Smooth muscle cell (in vitro differentiated cells): ENCODE measurements around the gene EMCN. TPM values are rescaled to one million over a fixed set of nuclear protein-coding genes. Genes with fewer than 3 reads are reported as not detected.

Experiments
- DNase-seq: peaks from one replicate; lab custom pipeline; 2025; ENCODE audit not compliant: unreplicated experiment; lab: John Stamatoyannopoulos, UW
- H2AFZ ChIP-seq: fragments of 200-600 bp; sonication (generic); 2 replicates; pipeline ENCODE4 v1.6.0; 2016; ENCODE audit warnings: antibody characterized with exemption, low read depth, mild to moderate bottlenecking
- H3F3A ChIP-seq: fragments of 200-600 bp; sonication (generic); 2 replicates; pipeline ENCODE4 v1.6.0; 2017; ENCODE audit warnings: antibody characterized with exemption, low read depth
- H3K27ac ChIP-seq: fragments of 200-600 bp; sonication (generic); 2 replicates; pipeline ENCODE4 v1.5.1; 2016; ENCODE audit warnings: low read depth, mild to moderate bottlenecking
- H3K27me3 ChIP-seq: fragments of 200-600 bp; sonication (generic); 2 replicates; pipeline ENCODE4 v1.6.1; 2016; ENCODE audit warnings: low read depth, mild to moderate bottlenecking
- H3K36me3 ChIP-seq: fragments of 200-600 bp; sonication (generic); 2 replicates; pipeline ENCODE4 v1.5.1; 2016; ENCODE audit warnings: low read depth
- H3K4me1 ChIP-seq: fragments of 200-600 bp; sonication (generic); 2 replicates; pipeline ENCODE4 v1.5.1; 2016; ENCODE audit warnings: low read depth
- H3K4me2 ChIP-seq: fragments of 200-600 bp; sonication (generic); 2 replicates; pipeline ENCODE4 v1.6.0; 2016; ENCODE audit warnings: mild to moderate bottlenecking
- H3K4me3 ChIP-seq: fragments of 200-600 bp; sonication (generic); 2 replicates; pipeline ENCODE4 v1.5.1; 2016; ENCODE audit warnings: mild to moderate bottlenecking
- H3K79me2 ChIP-seq: fragments of 200-600 bp; sonication (generic); 2 replicates; pipeline ENCODE4 v1.6.0; 2016; ENCODE audit warnings: low read depth, mild to moderate bottlenecking
- H3K9ac ChIP-seq: fragments of 200-600 bp; sonication (generic); 2 replicates; pipeline ENCODE4 v1.6.0; 2016; ENCODE audit warnings: low read depth
- H3K9me3 ChIP-seq: fragments of 200-600 bp; sonication (generic); replicated peaks from 2 replicates; pipeline ENCODE4 v1.5.1; 2016; ENCODE audit warnings: low read depth
- H4K20me1 ChIP-seq: fragments of 200-600 bp; sonication (generic); 2 replicates; pipeline ENCODE4 v1.6.0; 2016; ENCODE audit warnings: low read depth
- CTCF ChIP-seq: fragments of 200-600 bp; sonication (generic); IDR thresholded peaks from 2 replicates; pipeline ENCODE4 v1.5.1; 2017; ENCODE audit warnings: borderline replicate concordance, mild to moderate bottlenecking, antibody characterized with exemption; ENCODE audit not compliant: insufficient read depth, poor library complexity, severe bottlenecking
- WGBS: methylation state at CpG from one replicate; pipeline ENCODE4 v1.1.7; 2016; ENCODE audit warnings: low lambda C conversion rate; 5-methylcytosine and 5-hydroxymethylcytosine counted together
- polyA plus RNA-seq: library from polyadenylated mRNA; unstranded; fragments of >200 nt; fragmentation: Nextera tagmentation; extraction: Ambion mirVana; gene quantifications from 2 replicates; pipeline ENCODE4 v1.2.1, GENCODE V29; 2016
- total RNA-seq: library from RNA; depleted of rRNA; stranded (reverse); fragments of >200 nt; gene quantifications from 2 replicates; pipeline ENCODE4 v1.2.3, GENCODE V29; 2014

Gene EMCN
- total and polyA plus RNA-seq, 2 experiments from 2014 or later: not detected

GRCh38 chr4:100509386-100509785, 8.4 kb downstream of the EMCN start:
- Histone ChIP-seq H3K79me2 (no peaks in the 10 kb centered on the region), H4K20me1 (no peaks in the 10 kb centered on the region), H3K9ac (no peak overlapping the region), H3F3A (no peaks in the 10 kb centered on the region), H3K4me3 (no peak overlapping the region), H3K27ac (no peak overlapping the region), H2AFZ (no peak overlapping the region), H3K36me3 (no peaks in the 10 kb centered on the region), H3K4me2 (no peak overlapping the region), H3K9me3 (no peaks in the 10 kb centered on the region), H3K4me1 (no peaks in the 10 kb centered on the region), H3K27me3 (no peaks in the 10 kb centered on the region)
- DNase-seq: no peak
- WGBS: 92% methylated on average over 3 of the region's 3 CpGs
- no peak for TF ChIP-seq CTCF

- Histone ChIP-seq H3K27ac (no peak overlapping the region), H2AFZ (no peak overlapping the region), H3K9me3 (no peaks in the 10 kb centered on the region), H3K4me1 (no peaks in the 10 kb centered on the region), H3F3A (no peaks in the 10 kb centered on the region), H3K4me3 (no peak overlapping the region), H3K36me3 (no peaks in the 10 kb centered on the region), H3K79me2 (no peaks in the 10 kb centered on the region), H3K27me3 (no peaks in the 10 kb centered on the region), H3K4me2 (no peak overlapping the region), H3K9ac (no peak overlapping the region), H4K20me1 (no peaks in the 10 kb centered on the region)
- no peak for TF ChIP-seq CTCF
- no peak for DNase-seq
- WGBS: 62% methylated on average over 3 of the region's 3 CpGs
These were observed 9.1 kb downstream of the EMCN start for GRCh38 chr4:100508691-100509090.

GRCh38 chr4:100504086-100504874, 13.5 kb downstream of the EMCN start:
- H3K27me3 ChIP-seq: no peaks in the 10 kb centered on the region
- H4K20me1 ChIP-seq: no peaks in the 10 kb centered on the region
- TF ChIP-seq CTCF: no peak
- no peak for DNase-seq
- H3K36me3 ChIP-seq: no peaks in the 10 kb centered on the region
- no peaks in the 10 kb centered on the region for H3K79me2 ChIP-seq
- WGBS: 70% methylated on average over 18 of the region's 18 CpGs
- H3K4me1 ChIP-seq: peaks cover 5% of the 10 kb centered on the region
- H3F3A ChIP-seq: no peaks in the 10 kb centered on the region
- H2AFZ ChIP-seq: peak overlapping the region; percentile 28
- H3K9ac ChIP-seq: no peak overlapping the region
- H3K4me3 ChIP-seq: no peak overlapping the region
- no peak overlapping the region for H3K4me2 ChIP-seq
- no peaks in the 10 kb centered on the region for H3K9me3 ChIP-seq
- H3K27ac ChIP-seq: no peak overlapping the region

- Histone ChIP-seq H4K20me1 (no peaks in the 10 kb centered on the region), H3F3A (peaks cover 4% of the 10 kb centered on the region), H3K79me2 (no peaks in the 10 kb centered on the region), H3K4me2 (no peak overlapping the region), H3K4me1 (peaks cover 9% of the 10 kb centered on the region), H3K27ac (no peak overlapping the region), H3K9me3 (no peaks in the 10 kb centered on the region), H3K27me3 (no peaks in the 10 kb centered on the region), H3K9ac (no peak overlapping the region), H3K4me3 (no peak overlapping the region), H3K36me3 (no peaks in the 10 kb centered on the region), H2AFZ (peak overlapping the region; percentile 34)
- no peak for DNase-seq
- TF ChIP-seq CTCF: no peak
These were observed 20.0 kb downstream of the EMCN start for GRCh38 chr4:100497791-100498190.
